Adipocyte (in vitro differentiated cells): Measurements from ENCODE around the gene ERGIC1.

Experiments
- DNase-seq: peaks from one replicate; pipeline ENCODE4 v3.0.0-alpha.2; 2015; ENCODE audit warnings: low read depth
- H3K27me3 ChIP-seq: replicated peaks from 2 replicates; pipeline ENCODE4 v1.7.0; 2013; ENCODE audit warnings: mild to moderate bottlenecking, low read length, moderate library complexity; ENCODE audit not compliant: control insufficient read depth, insufficient read depth
- H3K36me3 ChIP-seq: 2 replicates; pipeline ENCODE4 v1.7.0; 2013; ENCODE audit warnings: low read length, mild to moderate bottlenecking, moderate library complexity; ENCODE audit not compliant: control insufficient read depth, insufficient read depth, severe bottlenecking
- H3K4me1 ChIP-seq: 2 replicates; pipeline ENCODE4 v1.7.0; 2013; ENCODE audit warnings: mild to moderate bottlenecking, low read length, moderate library complexity; ENCODE audit not compliant: control insufficient read depth, insufficient read depth
- H3K4me3 ChIP-seq: 2 replicates; pipeline ENCODE4 v1.7.0; 2013; ENCODE audit warnings: mild to moderate bottlenecking, low read length, moderate library complexity
- H3K9ac ChIP-seq: 2 replicates; pipeline ENCODE4 v1.7.0; 2013; ENCODE audit warnings: mild to moderate bottlenecking, low read length, moderate library complexity
- H3K9me3 ChIP-seq: 2 replicates; pipeline ENCODE4 v1.7.0; 2013; ENCODE audit warnings: mild to moderate bottlenecking, low read length, moderate library complexity; ENCODE audit not compliant: control insufficient read depth

Gene ERGIC1

DNA sequence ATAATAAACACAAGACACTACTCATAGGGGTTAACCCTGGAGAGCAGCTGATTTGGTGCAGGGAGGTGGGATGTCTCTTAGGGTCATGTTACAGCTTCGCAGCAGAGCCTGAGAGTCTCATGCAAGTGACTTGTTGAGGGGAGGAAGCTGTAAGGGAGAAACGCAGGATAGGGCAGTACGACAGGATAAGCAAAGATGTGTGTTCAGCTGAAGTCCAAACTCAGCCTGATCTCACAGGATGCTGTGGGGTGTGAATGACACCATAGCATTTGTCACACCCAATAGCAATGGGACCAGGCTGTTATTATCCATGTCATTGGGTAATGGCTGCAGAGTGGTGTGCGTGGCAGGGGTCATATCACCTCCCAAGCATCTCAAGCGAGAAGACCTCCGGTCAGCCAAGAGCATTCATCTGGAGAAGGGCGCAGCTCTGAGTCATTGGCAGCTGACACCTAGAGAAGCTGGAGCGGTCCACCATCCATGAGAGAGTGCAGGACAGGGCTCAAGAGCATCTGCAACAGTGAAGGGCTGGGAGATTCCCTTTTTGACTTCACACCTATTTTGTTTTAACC lies 76.0 kb downstream of the ERGIC1 start:
- peaks cover 24% of the 10 kb centered on the region for H3K36me3 ChIP-seq
- no peaks in the 10 kb centered on the region for H3K9me3 ChIP-seq

DNA sequence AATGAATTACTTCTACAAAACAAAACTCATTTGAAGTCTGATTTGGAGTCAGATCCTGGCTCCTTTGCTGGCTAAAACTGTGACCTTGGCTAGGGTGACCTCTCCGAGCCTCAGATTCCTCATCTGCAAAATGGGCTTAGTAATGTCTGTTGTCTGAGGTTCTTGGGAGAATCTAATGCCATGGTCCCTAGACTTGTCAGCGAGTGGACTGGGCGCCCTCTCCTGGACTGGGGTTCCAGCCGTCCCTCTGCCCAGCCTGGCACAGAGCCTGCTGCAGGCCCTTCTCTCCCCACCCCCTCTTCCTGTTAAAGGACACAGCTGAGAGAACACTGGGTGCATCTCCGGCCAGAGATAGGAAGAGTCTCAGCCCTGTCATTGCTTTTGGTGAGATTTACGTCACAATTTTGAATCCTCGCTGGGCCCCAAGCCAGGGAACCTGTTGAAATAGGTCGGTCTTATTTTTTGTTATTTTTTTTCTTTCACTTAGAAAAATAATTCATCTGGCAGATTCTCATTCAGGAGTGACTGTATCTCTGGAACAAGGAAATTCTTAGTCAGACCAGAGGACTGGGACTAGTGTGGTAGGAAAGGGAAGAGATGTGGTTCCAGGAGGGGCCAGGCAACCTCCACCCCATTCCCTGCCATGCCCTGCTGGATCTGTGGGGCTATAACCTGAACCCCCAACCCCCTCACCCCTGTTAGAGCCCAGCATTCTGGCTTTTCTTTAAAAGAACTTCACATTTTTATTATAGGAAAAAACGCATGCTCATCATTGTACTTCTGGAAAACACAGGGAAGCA lies 77.0 kb downstream of the ERGIC1 start:
- Histone ChIP-seq H3K9ac (peak overlapping the region; percentile 71), H3K9me3 (no peaks in the 10 kb centered on the region), H3K4me1 (peaks cover 20% of the 10 kb centered on the region), H3K4me3 (no peak overlapping the region), H3K27me3 (no peaks in the 10 kb centered on the region), H3K36me3 (peaks cover 34% of the 10 kb centered on the region)
- peak; percentile 56 for DNase-seq

More for the DNA sequence above, 76.0 kb downstream of the ERGIC1 start:
- no peak overlapping the region for H3K9ac ChIP-seq
- H3K4me1 ChIP-seq: peaks cover 30% of the 10 kb centered on the region
- DNase-seq: peak; percentile 34
- no peaks in the 10 kb centered on the region for H3K27me3 ChIP-seq
- no peak overlapping the region for H3K4me3 ChIP-seq

DNA sequence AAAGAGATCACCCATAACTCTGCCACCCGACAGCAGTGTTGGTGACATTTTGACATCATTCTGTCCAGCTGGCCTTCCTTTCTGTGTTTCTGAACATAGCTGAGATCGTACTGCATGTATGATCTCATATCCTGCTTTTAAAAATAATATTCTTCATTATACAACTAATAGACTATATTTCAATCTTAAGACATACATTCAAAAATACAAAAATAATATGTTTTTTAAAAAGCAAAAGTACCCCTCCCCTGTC lies 77.5 kb downstream of the ERGIC1 start:
- H3K36me3 ChIP-seq: peaks cover 39% of the 10 kb centered on the region
- H3K27me3 ChIP-seq: no peaks in the 10 kb centered on the region
- DNase-seq: no peak
- peak overlapping the region; percentile 71 for H3K9ac ChIP-seq
- no peaks in the 10 kb centered on the region for H3K9me3 ChIP-seq
- H3K4me1 ChIP-seq: peaks cover 15% of the 10 kb centered on the region
- H3K4me3 ChIP-seq: no peak overlapping the region

DNA sequence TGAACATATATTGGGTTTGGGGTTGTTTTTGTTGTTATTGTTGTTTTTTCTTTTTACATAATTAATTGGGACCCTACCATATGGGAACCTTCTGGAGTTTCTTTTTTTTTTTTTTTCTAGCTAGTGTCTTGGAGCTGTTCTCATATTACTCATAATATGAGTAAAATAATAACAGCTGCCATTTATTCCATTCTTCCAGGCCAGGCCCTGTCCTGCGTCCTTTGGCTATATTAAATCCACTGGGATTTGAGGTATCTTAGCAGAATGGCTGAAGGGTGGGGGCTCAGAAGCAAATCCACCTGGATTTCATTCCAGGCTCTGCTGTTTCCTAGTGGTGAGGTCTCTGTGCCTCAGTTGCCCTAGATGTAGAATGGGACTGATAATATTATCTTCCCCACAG lies 77.9 kb downstream of the ERGIC1 start:
- Histone ChIP-seq H3K36me3 (peaks cover 42% of the 10 kb centered on the region), H3K9ac (peak overlapping the region; percentile 71), H3K4me3 (no peak overlapping the region), H3K9me3 (no peaks in the 10 kb centered on the region), H3K27me3 (no peaks in the 10 kb centered on the region), H3K4me1 (peaks cover 15% of the 10 kb centered on the region)
- peak; percentile 19 for DNase-seq

DNA sequence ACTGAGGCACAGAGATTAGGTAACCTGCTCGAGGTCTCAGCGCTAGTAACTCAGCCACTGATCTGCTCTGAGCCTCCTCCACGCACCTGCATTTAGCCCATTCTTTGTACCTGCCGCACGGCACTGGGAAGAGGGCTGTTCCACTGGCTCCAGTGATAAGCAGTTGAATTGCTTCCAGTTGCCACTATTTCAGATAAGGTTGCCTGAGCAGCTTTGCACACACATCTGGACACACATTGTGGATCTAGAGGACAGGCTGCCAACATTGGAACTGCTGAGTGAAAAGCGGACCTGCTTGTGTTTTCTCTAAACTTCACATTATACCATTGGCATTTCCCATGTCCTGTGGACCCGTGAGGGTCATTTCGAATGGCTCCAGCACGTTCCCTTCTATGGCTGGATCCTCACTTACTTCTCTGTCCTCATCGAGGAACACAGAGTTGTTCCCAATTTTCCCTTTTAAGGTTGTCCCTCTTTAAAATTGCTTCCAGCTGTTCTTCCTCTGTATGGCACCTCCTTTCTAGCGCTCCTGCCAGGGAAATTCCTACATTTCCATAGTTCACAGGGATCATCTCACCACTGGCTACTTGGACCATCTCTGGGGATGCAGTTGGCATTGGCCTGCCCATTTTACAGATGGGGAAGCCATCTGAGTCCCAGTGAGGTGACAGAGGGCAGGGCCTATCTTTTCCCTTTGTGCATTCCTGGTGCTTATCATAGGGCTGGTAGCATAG lies 79.2 kb downstream of the ERGIC1 start:
- DNase-seq: no peak
- H3K9me3 ChIP-seq: no peaks in the 10 kb centered on the region
- H3K36me3 ChIP-seq: peaks cover 53% of the 10 kb centered on the region
- peaks cover 15% of the 10 kb centered on the region for H3K4me1 ChIP-seq
- H3K4me3 ChIP-seq: no peak overlapping the region
- H3K9ac ChIP-seq: no peak overlapping the region
- H3K27me3 ChIP-seq: no peaks in the 10 kb centered on the region

DNA sequence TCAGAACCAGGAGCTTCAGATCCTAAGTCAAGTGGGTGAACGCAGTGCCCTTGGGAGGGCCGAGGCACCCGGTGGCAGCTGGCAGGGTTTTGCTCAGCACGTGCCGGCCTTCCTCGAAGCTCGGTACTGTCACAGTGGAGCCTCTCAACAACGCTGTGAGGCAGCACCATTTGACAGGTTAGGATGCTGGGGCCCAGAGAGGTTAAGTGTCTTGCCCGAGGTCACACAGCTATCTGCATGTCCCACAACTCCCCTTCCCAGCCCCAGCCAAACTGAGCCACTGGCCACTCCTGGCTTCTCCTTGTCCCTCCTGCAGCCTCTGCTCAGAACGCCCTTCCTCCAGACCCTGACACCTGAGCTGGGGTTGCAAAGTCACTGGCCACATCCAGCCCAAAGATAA lies 81.5 kb downstream of the ERGIC1 start:
- no peak overlapping the region for H3K4me3 ChIP-seq
- peaks cover 69% of the 10 kb centered on the region for H3K36me3 ChIP-seq
- no peaks in the 10 kb centered on the region for H3K27me3 ChIP-seq
- H3K9ac ChIP-seq: no peak overlapping the region
- no peaks in the 10 kb centered on the region for H3K9me3 ChIP-seq
- DNase-seq: no peak
- peaks cover 15% of the 10 kb centered on the region for H3K4me1 ChIP-seq

DNA sequence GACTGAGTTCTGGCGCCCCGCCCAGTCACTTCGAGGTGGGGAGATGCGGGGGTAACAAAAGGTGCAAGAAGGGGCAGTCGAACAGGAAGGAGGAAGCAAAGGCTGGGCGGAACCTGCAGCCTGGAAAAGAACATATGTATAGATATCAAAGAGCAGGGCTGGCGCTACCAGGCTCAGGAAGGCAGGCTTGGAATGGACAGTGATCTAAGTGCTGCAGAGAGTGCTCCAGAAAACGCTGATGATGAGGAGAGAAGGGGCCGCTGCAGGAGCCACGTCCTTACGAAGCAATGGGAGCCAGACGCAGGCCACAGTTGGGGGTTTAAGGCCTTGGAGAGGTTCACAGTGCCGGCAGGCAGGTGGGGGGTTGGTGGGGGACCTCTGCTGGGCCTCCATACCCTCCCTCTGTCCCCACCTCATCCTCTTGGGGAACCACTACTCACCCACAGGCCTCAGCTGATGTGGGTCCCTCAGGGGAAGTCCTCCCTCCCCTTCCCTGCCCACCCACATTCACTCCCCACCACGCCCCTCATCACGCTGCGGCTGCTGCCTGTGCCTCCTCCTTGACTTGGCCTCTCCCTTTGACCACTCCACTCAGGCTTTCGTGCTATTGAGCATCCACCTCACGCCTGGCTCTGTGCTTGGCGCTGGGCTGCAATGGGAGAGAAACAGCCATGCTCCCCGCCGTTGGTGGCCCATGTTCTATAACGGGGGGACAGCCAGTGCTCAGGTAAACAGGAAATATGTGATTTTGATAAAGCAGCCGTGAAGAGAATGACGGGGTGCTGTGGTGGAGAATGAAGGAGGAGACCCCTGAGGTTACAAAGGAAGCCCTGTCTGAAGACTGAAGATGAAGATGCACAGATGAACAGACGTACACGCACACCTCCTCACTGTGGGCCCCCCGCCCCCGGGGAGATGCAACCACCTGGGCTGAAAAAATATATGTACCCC lies 84.6 kb downstream of the ERGIC1 start:
- no peak for DNase-seq
- H3K9ac ChIP-seq: no peak overlapping the region
- no peak overlapping the region for H3K4me3 ChIP-seq
- no peaks in the 10 kb centered on the region for H3K9me3 ChIP-seq
- no peaks in the 10 kb centered on the region for H3K27me3 ChIP-seq
- H3K4me1 ChIP-seq: no peaks in the 10 kb centered on the region
- peaks cover 75% of the 10 kb centered on the region for H3K36me3 ChIP-seq

DNA sequence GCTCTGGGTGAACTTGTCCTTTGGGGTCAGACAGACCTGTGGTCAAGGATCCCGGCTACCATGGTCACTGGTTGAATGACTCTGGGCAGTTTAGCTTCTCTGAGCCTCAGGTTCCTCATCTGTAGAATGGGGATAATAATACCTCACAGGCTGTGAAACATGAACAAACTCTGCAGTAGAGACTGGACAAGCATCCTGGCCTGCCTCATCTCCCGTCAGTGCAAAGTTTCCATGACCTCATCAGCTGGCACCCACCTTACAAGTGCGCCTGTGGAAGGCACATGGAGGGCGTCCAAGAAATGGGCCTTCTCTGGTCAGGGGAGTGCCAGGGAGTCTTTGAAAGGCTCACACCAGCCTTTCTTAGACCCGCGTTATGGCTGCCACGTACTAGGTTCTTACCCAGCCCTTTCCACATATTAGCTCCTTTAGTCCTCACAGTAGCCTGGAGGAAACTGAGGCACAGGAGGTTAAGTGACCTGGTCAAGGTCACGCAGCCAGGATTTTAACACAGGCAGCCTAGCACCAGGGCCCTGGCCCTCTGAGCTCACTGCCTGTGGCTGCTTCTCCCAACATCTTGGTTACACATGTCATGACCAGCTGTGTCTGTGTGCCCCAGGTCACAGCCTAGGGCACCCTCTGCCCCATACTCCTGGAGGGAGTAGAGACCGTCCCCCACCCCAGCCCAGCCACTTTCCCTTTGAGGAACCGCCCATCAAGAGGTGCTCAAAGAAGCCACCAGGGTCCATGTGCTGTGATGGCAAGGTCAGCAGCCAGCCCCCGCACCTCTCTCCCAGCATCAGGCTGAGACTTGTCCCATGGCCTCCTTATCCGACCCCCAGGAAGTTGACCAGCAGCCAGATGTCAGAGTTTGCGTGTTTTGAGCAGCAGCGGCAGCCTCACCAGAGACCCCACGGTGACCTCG lies 85.7 kb downstream of the ERGIC1 start:
- H3K4me1 ChIP-seq: no peaks in the 10 kb centered on the region
- H3K4me3 ChIP-seq: no peak overlapping the region
- H3K9me3 ChIP-seq: no peaks in the 10 kb centered on the region
- peaks cover 74% of the 10 kb centered on the region for H3K36me3 ChIP-seq
- no peak for DNase-seq
- H3K27me3 ChIP-seq: no peaks in the 10 kb centered on the region
- no peak overlapping the region for H3K9ac ChIP-seq

DNA sequence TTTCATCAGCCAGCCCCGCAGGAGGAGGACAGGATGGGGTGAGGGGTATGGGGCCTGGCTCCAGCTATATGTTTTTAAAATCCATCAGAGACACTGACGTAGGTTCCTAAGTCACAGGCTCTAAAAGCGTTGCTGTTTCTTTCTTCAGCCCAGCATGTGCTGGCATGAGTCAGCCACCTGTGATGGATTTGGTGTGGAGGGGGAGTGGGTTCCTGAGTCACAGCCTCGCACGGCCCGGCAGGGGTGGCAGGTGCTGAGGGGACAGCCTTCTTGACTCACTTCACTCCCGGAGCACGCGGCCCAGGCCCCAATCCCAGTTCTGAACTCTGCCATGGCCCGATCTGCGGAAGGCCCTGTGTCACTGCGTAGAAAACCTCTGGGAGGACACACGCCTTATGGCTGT lies 86.4 kb downstream of the ERGIC1 start:
- no peaks in the 10 kb centered on the region for H3K9me3 ChIP-seq
- no peaks in the 10 kb centered on the region for H3K27me3 ChIP-seq
- no peak overlapping the region for H3K4me3 ChIP-seq
- H3K4me1 ChIP-seq: no peaks in the 10 kb centered on the region
- peaks cover 70% of the 10 kb centered on the region for H3K36me3 ChIP-seq
- peak; percentile 61 for DNase-seq
- H3K9ac ChIP-seq: no peak overlapping the region

DNA sequence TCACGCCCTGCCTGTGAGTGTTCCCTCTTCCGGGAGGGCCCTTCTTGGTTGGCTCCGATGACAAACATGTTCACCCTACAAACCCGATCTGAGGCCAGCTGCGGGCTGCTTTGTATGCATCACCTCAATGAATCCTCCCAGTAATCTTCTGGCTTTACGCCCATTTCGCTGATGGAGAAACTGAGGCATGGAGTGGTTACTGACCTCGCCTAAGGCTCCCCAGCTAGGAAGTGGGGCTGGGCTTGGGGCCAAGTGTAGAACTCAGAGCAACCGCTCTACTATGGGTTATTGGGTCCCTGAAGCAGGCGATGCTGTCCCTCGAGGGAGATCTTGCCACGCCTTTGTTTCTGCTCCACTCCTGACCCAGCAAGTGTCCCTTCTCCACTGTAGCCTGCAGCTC lies 86.9 kb downstream of the ERGIC1 start:
- DNase-seq: no peak
- H3K36me3 ChIP-seq: peaks cover 70% of the 10 kb centered on the region
- H3K27me3 ChIP-seq: no peaks in the 10 kb centered on the region
- no peak overlapping the region for H3K4me3 ChIP-seq
- H3K9ac ChIP-seq: no peak overlapping the region
- H3K9me3 ChIP-seq: no peaks in the 10 kb centered on the region
- H3K4me1 ChIP-seq: no peaks in the 10 kb centered on the region
